Endodermal cell (in vitro differentiated cells): Measurements from ENCODE around the gene SNX5. TPM values are rescaled to one million over a fixed set of nuclear protein-coding genes. Genes with fewer than 3 reads are reported as not detected.

Experiments used
- DNase-seq: peaks from one replicate; pipeline ENCODE4 v3.0.0-alpha.2; 2017
- H3K27ac ChIP-seq: 2 replicates; pipeline ENCODE4 v1.5.1; 2013; ENCODE audit warnings: mild to moderate bottlenecking, low read depth, low read length, moderate library complexity
- H3K27me3 ChIP-seq: 2 replicates; pipeline ENCODE4 v1.6.1; 2013; ENCODE audit warnings: mild to moderate bottlenecking, low read length, moderate library complexity; ENCODE audit not compliant: insufficient read depth, control insufficient read depth, poor library complexity, severe bottlenecking
- H3K36me3 ChIP-seq: 2 replicates; pipeline ENCODE4 v1.7.0; 2013; ENCODE audit warnings: mild to moderate bottlenecking, low read length, moderate library complexity; ENCODE audit not compliant: control insufficient read depth, insufficient read depth
- H3K4me1 ChIP-seq: one replicate; pipeline ENCODE4 v1.7.0; 2013; ENCODE audit warnings: low read length; ENCODE audit not compliant: control insufficient read depth, insufficient read depth
- H3K4me3 ChIP-seq: 2 replicates; pipeline ENCODE4 v1.5.1; 2013; ENCODE audit warnings: mild to moderate bottlenecking, low read length, moderate library complexity
- H3K9ac ChIP-seq: 2 replicates; pipeline ENCODE4 v1.6.1; 2013; ENCODE audit warnings: mild to moderate bottlenecking, low read length, moderate library complexity; ENCODE audit not compliant: poor library complexity, severe bottlenecking; ENCODE audit errors: extremely low read depth
- H3K9me3 ChIP-seq: 2 replicates; pipeline ENCODE4 v1.6.1; 2013; ENCODE audit warnings: mild to moderate bottlenecking, low read length, moderate library complexity; ENCODE audit not compliant: control insufficient read depth
- H3K27ac Mint-ChIP-seq: 2 replicates; pipeline ENCODE4 v1.8.0; 2020; ENCODE audit warnings: mixed read lengths
- H3K27me3 Mint-ChIP-seq: 2 replicates; pipeline ENCODE4 v1.8.0; 2021; ENCODE audit warnings: mild to moderate bottlenecking, mixed read lengths; ENCODE audit not compliant: insufficient read depth
- H3K36me3 Mint-ChIP-seq: 2 replicates; pipeline ENCODE4 v1.8.0; 2020; ENCODE audit warnings: low read depth, mixed read lengths
- H3K4me1 Mint-ChIP-seq: 2 replicates; pipeline ENCODE4 v1.8.0; 2020; ENCODE audit warnings: mixed read lengths
- H3K4me3 Mint-ChIP-seq: 2 replicates; pipeline ENCODE4 v1.8.0; 2020; ENCODE audit warnings: mild to moderate bottlenecking, moderate library complexity, mixed read lengths
- H3K9me3 Mint-ChIP-seq: 2 replicates; pipeline ENCODE4 v1.8.0; 2020; ENCODE audit warnings: mild to moderate bottlenecking, mixed read lengths
- CTCF ChIP-seq: fragments of 200-600 bp; sonication (generic); conservative IDR thresholded peaks from 2 replicates; pipeline ENCODE4 v1.5.0; 2021; ENCODE audit warnings: antibody characterized with exemption, mild to moderate bottlenecking
- WGBS, 2 experiments: methylation state at CpG; one replicate each; pipeline versions ENCODE4 v1.1.5 to v1.1.7; 2013; ENCODE audit warnings: missing lambda C conversion rate in 2 of 2, mixed read lengths in 1 of 2; ENCODE audit not compliant: insufficient coverage in 1 of 2, insufficient read length in 1 of 2; 5-methylcytosine and 5-hydroxymethylcytosine counted together
- total RNA-seq, 2 donors: library from RNA; stranded (reverse); fragmentation: NEBNext Ultra II Directional in 1 of 2; extraction: Animal tissue kit (Norgen Biotek cat#: 25700) in 1 of 2; gene quantifications; 2 replicates in 1 of 2; 3 replicates in 1 of 2; pipeline ENCODE4 v1.2.1, GENCODE V29; 2021

The SNX5 gene
- total RNA-seq, 2 donors from 2014 or later = 170 to 171 TPM

GRCh38 chr20:17985388-17986018 lies 16.9 kb upstream of the SNX5 start:
- Histone ChIP-seq H3K9me3 (no peaks in the 10 kb centered on the region), H3K27ac (no peak overlapping the region), H3K9ac (no peak overlapping the region), H3K36me3 (peaks cover 49% of the 10 kb centered on the region), H3K4me3 (no peak overlapping the region), H3K4me1 (no peaks in the 10 kb centered on the region), H3K27me3 (no peaks in the 10 kb centered on the region)
- Mint-ChIP-seq H3K36me3 (peaks cover 28% of the 10 kb centered on the region), H3K27ac (no peak overlapping the region), H3K27me3 (no peaks in the 10 kb centered on the region), H3K4me1 (peaks cover 14% of the 10 kb centered on the region), H3K4me3 (no peak overlapping the region), H3K9me3 (no peaks in the 10 kb centered on the region)
- no peak for TF ChIP-seq CTCF
- WGBS, 2 experiments = 92 to 94% methylated on average over 2 to 5 of the region's 7 CpGs
- DNase-seq = no peak

- no peak overlapping the region for H3K4me3 ChIP-seq
- H3K36me3 Mint-ChIP-seq = peaks cover 38% of the 10 kb centered on the region
- no peak overlapping the region for H3K4me3 Mint-ChIP-seq
Measured at GRCh38 chr20:17976305-17976704, 7.7 kb upstream of the SNX5 start.

GRCh38 chr20:17972121-17972520 lies 3.5 kb upstream of the SNX5 start:
- H3K27ac ChIP-seq = no peak overlapping the region
- no peak for TF ChIP-seq CTCF
- H3K27me3 ChIP-seq = no peaks in the 10 kb centered on the region
- Mint-ChIP-seq H3K4me3 (peak overlapping the region; percentile 95), H3K27ac (peak overlapping the region; percentile 92), H3K4me1 (peaks cover 29% of the 10 kb centered on the region), H3K9me3 (no peaks in the 10 kb centered on the region), H3K36me3 (peaks cover 31% of the 10 kb centered on the region), H3K27me3 (no peaks in the 10 kb centered on the region)
- H3K9ac ChIP-seq = peak overlapping the region; percentile 99
- H3K9me3 ChIP-seq = no peaks in the 10 kb centered on the region
- 71 to 95% methylated on average over 1 to 2 of the region's 2 CpGs for WGBS, 2 experiments
- peaks cover 23% of the 10 kb centered on the region for H3K36me3 ChIP-seq
- peaks cover 3% of the 10 kb centered on the region for H3K4me1 ChIP-seq
- peak overlapping the region; percentile 91 for H3K4me3 ChIP-seq
- DNase-seq = no peak

More at GRCh38 chr20:17976305-17976704, 7.7 kb upstream of the SNX5 start:
- Mint-ChIP-seq H3K9me3 (no peaks in the 10 kb centered on the region), H3K4me1 (peaks cover 22% of the 10 kb centered on the region), H3K27ac (no peak overlapping the region), H3K27me3 (no peaks in the 10 kb centered on the region)
- Histone ChIP-seq H3K27ac (no peak overlapping the region), H3K9ac (no peak overlapping the region), H3K4me1 (peaks cover 3% of the 10 kb centered on the region), H3K36me3 (peaks cover 36% of the 10 kb centered on the region), H3K27me3 (no peaks in the 10 kb centered on the region), H3K9me3 (no peaks in the 10 kb centered on the region)
- DNase-seq = no peak
- WGBS, 2 experiments = 93% methylated on average over 6 of the region's 6 CpGs
- no peak for TF ChIP-seq CTCF
